Heart right ventricle (tissue), 16 donors: ENCODE results near the gene SEC14L6. TPM values are rescaled to one million over a fixed set of nuclear protein-coding genes. Genes with fewer than 3 reads are reported as not detected.

Experiments
- ATAC-seq, 8 donors: fragments of 200-7000 bp; cut with Tn5 transposase; one replicate each; pipeline ENCODE4 v1.9.1; 2020; ENCODE audit warnings: mild to moderate bottlenecking in 8 of 8, moderate library complexity in 8 of 8, moderate number of reproducible peaks in 1 of 8
- DNase-seq, 2 donors: peaks; one replicate each; pipeline ENCODE4 v3.0.0-alpha.2; 2020
- H3K27ac ChIP-seq, 10 donors: fragments of 200-600 bp; sonication (generic) in 2 of 10; one replicate each; pipeline versions ENCODE4 v1.5.0 to v1.8.0; 2020 to 2022; ENCODE audit warnings: mild to moderate bottlenecking in 3 of 10
- H3K27me3 ChIP-seq, 7 donors: fragments of 200-600 bp; one replicate each; pipeline ENCODE4 v1.8.0; 2021 to 2022; ENCODE audit warnings: mild to moderate bottlenecking in 2 of 7
- H3K36me3 ChIP-seq, 9 donors: fragments of 200-600 bp; sonication (generic) in 1 of 9; one replicate each; pipeline versions ENCODE4 v1.5.0 to v1.8.0; 2020 to 2022; ENCODE audit warnings: mild to moderate bottlenecking in 2 of 9
- H3K4me1 ChIP-seq, 9 donors: fragments of 200-600 bp; sonication (generic) in 1 of 9; one replicate each; pipeline versions ENCODE4 v1.5.0 to v1.8.0; 2020 to 2022; ENCODE audit warnings: mild to moderate bottlenecking in 4 of 9
- H3K4me3 ChIP-seq, 10 donors: fragments of 200-600 bp; sonication (generic) in 2 of 10; one replicate each; pipeline versions ENCODE4 v1.5.0 to v1.8.0; 2020 to 2022; ENCODE audit warnings: mild to moderate bottlenecking in 7 of 10, moderate library complexity in 2 of 10
- H3K9me3 ChIP-seq, 11 donors: fragments of 200-600 bp in 10 of 11; sonication (generic) in 2 of 11; one replicate each; pipeline versions ENCODE4 v1.5.0 to v1.8.0; 2013 to 2022; ENCODE audit warnings: mild to moderate bottlenecking in 2 of 11, control low read depth in 1 of 11, moderate library complexity in 1 of 11
- CTCF ChIP-seq, 9 donors: fragments of 200-600 bp; sonication (generic) in 2 of 9; IDR thresholded peaks; one replicate each; pipeline versions ENCODE4 v1.5.0 to v1.8.0; 2021 to 2022; ENCODE audit warnings: antibody characterized with exemption in 9 of 9, mild to moderate bottlenecking in 5 of 9, moderate library complexity in 1 of 9
- WGBS, 2 donors: extraction: QIAGEN DNeasy Blood & Tissue Kit; methylation state at CpG; one replicate each; pipeline ENCODE4 v1.1.7; 2013; ENCODE audit warnings: inconsistent platforms in 1 of 2; 5-methylcytosine and 5-hydroxymethylcytosine counted together
- intact Hi-C, 10 donors: fragments of 100-400 bp; cut with DNase I; formaldehyde crosslinking; loops; one replicate each; pipeline versions ENCODE4 v1.11.1 to v1.14.2; 2022
- polyA plus RNA-seq, 2 donors: library from polyadenylated mRNA; stranded (reverse); fragments of 200-250 nt; gene quantifications; one replicate each; pipeline ENCODE4 v1.2.3, GENCODE V29; 2013
- total RNA-seq, 10 donors: library from RNA; stranded (reverse); fragmentation: NEBNext Ultra II Directional in 3 of 10; extraction: Animal tissue kit (Norgen Biotek cat#: 25700) in 3 of 10; gene quantifications; one replicate each; pipeline versions ENCODE4 v1.2.1 to v1.2.4, GENCODE V29; 2021 to 2023
- donor health status: Arrhythmogenic right ventricular cardiomyopathy.
- donor health status: ischemic (EF 13 %, LVEDD 7.1; RV severe dilation, severe dysfunction).
- donor health status: healthy with polysubstance abuse.
- donor health status: DM: no; HTN: yes; CAD: no.
- donor health status: DM: no; HTN: no; CAD: no.
- donor health status: ischemic (EF 25% LVEDD 6.9; RV normal size, moderate dysfunction).
- donor health status: ischemic (EF 25% LVEDD 5.7; RV mildly dilated, moderate dysfunction).
- donor health status: healthy.
- donor health status: DM: yes; HTN: yes; CAD: no.
- donor health status: Ischemic cardiomyopathy.
- donor health status: ischemic (EF 35%, LVEDD 5.7; RV mildly dilated, moderate dysfunction).
- donor health status: nonischemic (EF 11% LVEDD 7.7; RV severe dilation, severe dysfunction).
- donor health status: DM: yes; HTN: yes; CAD: no.
- donor health status: PGD.
- donor health status: ischemic (EF 29% LVEDD 5.4; RV normal size, mild dysfunction).
- donor health status: nonischemic (EF 23%, LVEDD 6.1; RV moderate dilation, normal function).

The SEC14L6 gene
- total and polyA plus RNA-seq, 12 donors, result 0.11 to 0.37 (median 0.25) TPM; not detected in 7

GRCh38 chr22:30511911-30512310, 34.6 kb downstream of the SEC14L6 start:
- no peaks in the 10 kb centered on the region for H3K36me3 ChIP-seq
- intact Hi-C loops, result no loop called here
- no peak overlapping the region for H3K27ac ChIP-seq
- DNase-seq, result no peak
- H3K4me3 ChIP-seq, result no peak overlapping the region
- peaks cover 0 to 25% (median 21%) of the 10 kb centered on the region in 7 donors for H3K27me3 ChIP-seq
- no peak for ATAC-seq
- H3K4me1 ChIP-seq, result no peaks in the 10 kb centered on the region
- H3K9me3 ChIP-seq, result peaks cover 0 to 12% (median 0%) of the 10 kb centered on the region in 11 donors
- TF ChIP-seq CTCF (IDR thresholded peaks at IDR 0.05), result no peak
- WGBS, 2 donors, result 88 to 90% methylated on average over 7 of the region's 7 CpGs

DNA sequence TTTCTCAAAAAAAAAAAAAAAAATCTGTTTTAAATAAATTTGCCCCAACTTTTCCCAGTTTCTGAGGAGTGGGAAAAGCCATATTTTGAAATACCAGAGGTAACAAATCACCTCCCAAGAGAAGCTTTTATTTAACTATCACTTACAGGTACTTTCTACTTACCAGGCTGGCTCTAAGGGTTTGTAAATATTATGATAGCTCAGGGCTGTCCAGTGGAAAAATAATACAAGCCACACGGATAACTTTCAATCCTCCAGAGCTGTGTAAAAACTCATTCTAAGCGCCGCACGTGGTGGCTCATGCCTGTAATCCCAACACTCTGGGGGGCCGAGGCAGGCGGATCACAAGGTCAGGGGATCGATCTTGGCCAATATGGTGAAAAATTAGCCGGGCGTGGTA, 35.4 kb downstream of the SEC14L6 start:
- peaks cover 0 to 33% (median 29%) of the 10 kb centered on the region in 7 donors for H3K27me3 ChIP-seq
- intact Hi-C loops, result no loop called here
- H3K27ac ChIP-seq, result no peak overlapping the region
- no peak for DNase-seq
- 90 to 92% methylated on average over 9 of the region's 9 CpGs for WGBS, 2 donors
- no peak overlapping the region for H3K4me3 ChIP-seq
- TF ChIP-seq CTCF (IDR thresholded peaks at IDR 0.05), result no peak
- no peaks in the 10 kb centered on the region for H3K36me3 ChIP-seq
- H3K9me3 ChIP-seq, result peaks cover 0 to 12% (median 0%) of the 10 kb centered on the region in 11 donors
- ATAC-seq, result no peak
- no peaks in the 10 kb centered on the region for H3K4me1 ChIP-seq

DNA sequence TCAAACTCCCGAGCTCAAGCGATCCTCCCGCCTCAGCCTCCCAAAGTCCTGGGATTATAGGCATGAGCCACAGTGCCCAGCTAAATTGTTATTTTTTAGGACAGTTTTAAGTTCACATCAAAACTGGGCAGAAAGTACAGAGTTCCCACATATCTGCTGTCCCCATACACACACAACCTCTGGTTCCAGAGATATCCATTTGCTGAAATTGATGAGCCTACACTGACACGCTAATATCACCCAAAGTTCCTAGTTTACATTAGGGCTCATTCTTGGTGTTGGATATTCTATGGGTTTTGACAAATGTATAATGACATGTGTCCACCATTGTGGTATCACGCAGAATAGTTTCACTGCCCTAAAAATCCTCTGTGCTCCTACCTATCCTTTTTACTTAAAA, 38.3 kb downstream of the SEC14L6 start:
- peaks cover 0 to 6% (median 0%) of the 10 kb centered on the region in 11 donors for H3K9me3 ChIP-seq
- 93 to 94% methylated on average over 5 of the region's 5 CpGs for WGBS, 2 donors
- H3K4me1 ChIP-seq, result peaks cover 0 to 4% (median 0%) of the 10 kb centered on the region in 9 donors
- no peak for TF ChIP-seq CTCF (IDR thresholded peaks at IDR 0.05)
- H3K27ac ChIP-seq, result no peak overlapping the region
- no peak for ATAC-seq
- intact Hi-C loops, result no loop called here
- H3K36me3 ChIP-seq, result no peaks in the 10 kb centered on the region
- DNase-seq, result no peak
- H3K27me3 ChIP-seq, result peaks cover 0 to 61% (median 58%) of the 10 kb centered on the region in 7 donors
- no peak overlapping the region for H3K4me3 ChIP-seq

- intact Hi-C loops, result no loop called here
- Histone ChIP-seq H3K27ac (no peak overlapping the region), H3K36me3 (no peaks in the 10 kb centered on the region), H3K27me3 (peaks cover 0 to 65% (median 62%) of the 10 kb centered on the region in 7 donors), H3K4me1 (peaks cover 0 to 4% (median 0%) of the 10 kb centered on the region in 9 donors), H3K9me3 (peaks cover 0 to 5% (median 0%) of the 10 kb centered on the region in 11 donors), H3K4me3 (no peak overlapping the region)
- WGBS, 2 donors, result 87% methylated on average over 4 of the region's 4 CpGs
- no peak for ATAC-seq
- DNase-seq, result no peak
- no peak for TF ChIP-seq CTCF (IDR thresholded peaks at IDR 0.05)
Measured at GRCh38 chr22:30507670-30508069, 38.9 kb downstream of the SEC14L6 start.
